Stomach (tissue), 9 donors: ENCODE measurements around the gene CA5A. TPM values are rescaled to one million over a fixed set of nuclear protein-coding genes. Genes with fewer than 3 reads are reported as not detected.
"Not testable (repeated sequence)": the region's sequence is repeated elsewhere in the genome, so short reads cannot be mapped to it uniquely, and the experiment has no call there.

Experiments used
- DNase-seq, 2 donors: peaks; one replicate each; pipeline versions ENCODE4 v3.0.0 to v3.0.0-alpha.2; 2013 to 2019
- H3K27ac ChIP-seq, 5 donors: fragments of 200-600 bp in 4 of 5; sonication (generic) in 4 of 5; one replicate each; pipeline ENCODE4 v1.5.1; 2013 to 2019; ENCODE audit warnings: mild to moderate bottlenecking in 1 of 5, moderate library complexity in 1 of 5
- H3K27me3 ChIP-seq, 3 donors: fragments of 200-600 bp; sonication (generic); one replicate each; pipeline ENCODE4 v1.5.1; 2017 to 2019; ENCODE audit warnings: mixed run types in 1 of 3
- H3K36me3 ChIP-seq, 4 donors: fragments of 200-600 bp; sonication (generic); 1 replicate in 3 of 4; 2 replicates in 1 of 4; pipeline ENCODE4 v1.5.1; 2016 to 2019
- H3K4me1 ChIP-seq, 4 donors: fragments of 200-600 bp; sonication (generic); one replicate each; pipeline ENCODE4 v1.5.1; 2016 to 2019
- H3K4me3 ChIP-seq, 4 donors: fragments of 200-600 bp; sonication (generic) in 3 of 4; one replicate each; pipeline ENCODE4 v1.5.1; 2016 to 2019; ENCODE audit warnings: mild to moderate bottlenecking in 1 of 4
- H3K9me3 ChIP-seq, 4 donors: fragments of 200-600 bp; sonication (generic); one replicate each; pipeline ENCODE4 v1.5.1; 2016 to 2019
- CTCF ChIP-seq, 7 experiments: fragments of 450-650 bp in 4 of 7; fragments of 200-600 bp in 3 of 7; sonication (generic) in 3 of 7; IDR thresholded peaks; one replicate each; pipeline ENCODE4 v1.5.1; 2016 to 2019; ENCODE audit warnings: antibody characterized with exemption in 7 of 7, control low read depth in 2 of 7, mild to moderate bottlenecking in 1 of 7
- EP300 ChIP-seq: sonication (generic); formaldehyde crosslinking; IDR thresholded peaks from one replicate; pipeline ENCODE4 v1.6.1; 2017; ENCODE audit warnings: antibody characterized with exemption
- POLR2A ChIP-seq, 4 donors: fragments of 450-650 bp; IDR thresholded peaks; one replicate each; pipeline ENCODE4 v1.6.1; 2016; ENCODE audit warnings: antibody characterized with exemption in 4 of 4, control low read depth in 2 of 4, mild to moderate bottlenecking in 1 of 4, moderate library complexity in 1 of 4
- POLR2AphosphoS5 ChIP-seq, 3 donors: sonication (generic); formaldehyde crosslinking; IDR thresholded peaks; one replicate each; pipeline ENCODE4 v1.6.1; 2016; ENCODE audit warnings: antibody characterized with exemption in 3 of 3
- WGBS, 5 donors: extraction: QIAGEN DNeasy Blood & Tissue Kit in 3 of 5; methylation state at CpG; one replicate each; pipeline versions ENCODE4 v1.1.5 to v1.1.7; 2013 to 2018; 5-methylcytosine and 5-hydroxymethylcytosine counted together
- intact Hi-C: fragments of 100-400 bp; cut with DNase I; formaldehyde crosslinking; loops from one replicate; pipeline ENCODE4 v1.15.1; 2023; ENCODE audit warnings: low total_unique reads
- polyA plus RNA-seq, 3 donors: library from polyadenylated mRNA; stranded (reverse); fragments of 200-250 nt; gene quantifications; one replicate each; pipeline ENCODE4 v1.2.3, GENCODE V29; 2013
- total RNA-seq, 5 donors: library from RNA; depleted of rRNA; stranded (reverse); fragments of >200 nt; gene quantifications; one replicate each; pipeline versions ENCODE4 v1.1.0 to v1.2.3, GENCODE V29; 2014 to 2016
- donor health status: healthy with polysubstance abuse.
- donor health status: Bipolar disorder and iron deficiency.
- donor health status: healthy.

The CA5A gene
- total and polyA plus RNA-seq, 8 donors: not detected

- Histone ChIP-seq H3K27me3 (peaks cover 0 to 41% (median 0%) of the 10 kb centered on the region in 3 donors), H3K4me3 (no peak overlapping the region), H3K27ac (no peak overlapping the region), H3K36me3 (no peaks in the 10 kb centered on the region), H3K9me3 (no peaks in the 10 kb centered on the region), H3K4me1 (peaks cover 0 to 16% (median 2%) of the 10 kb centered on the region in 4 donors)
- no peak for DNase-seq
- intact Hi-C loops: no loop called here
- 22 to 35% (median 33%) methylated on average over 21 to 24 of the region's 24 CpGs for WGBS, 5 donors
- TF ChIP-seq POLR2A (IDR thresholded peaks at IDR 0.05) (no peak), EP300 (no peak), POLR2AphosphoS5 (IDR thresholded peaks at IDR 0.05) (no peak), CTCF (IDR thresholded peaks at IDR 0.05) (no peak)
These were observed 54.8 kb downstream of the CA5A start for GRCh38 chr16:87881324-87882200.

- Histone ChIP-seq H3K36me3 (no peaks in the 10 kb centered on the region), H3K9me3 (no peaks in the 10 kb centered on the region), H3K4me1 (peaks cover 0 to 10% (median 0%) of the 10 kb centered on the region in 4 donors), H3K27ac (no peak overlapping the region), H3K27me3 (peaks cover 0 to 55% (median 0%) of the 10 kb centered on the region in 3 donors), H3K4me3 (no peak overlapping the region)
- TF ChIP-seq CTCF (IDR thresholded peaks at IDR 0.05): no peak
- TF ChIP-seq EP300: no peak
- TF ChIP-seq POLR2A (IDR thresholded peaks at IDR 0.05): no peak
- no peak for TF ChIP-seq POLR2AphosphoS5 (IDR thresholded peaks at IDR 0.05)
- 64 to 76% (median 72%) methylated on average over 15 to 17 of the region's 17 CpGs for whole genome bisulfite sequencing, 5 donors
- no peak for DNase-seq
- intact Hi-C loops: no loop called here
These were observed 56.1 kb downstream of the CA5A start for GRCh38 chr16:87880117-87880696.

- H3K36me3 ChIP-seq, H3K4me1 ChIP-seq, H3K9me3 ChIP-seq, H3K27ac ChIP-seq, H3K4me3 ChIP-seq, DNase-seq, intact Hi-C loops: not testable (repeated sequence)
- 83 to 98% (median 94%) methylated on average over 5 of the region's 5 CpGs for WGBS, 5 donors
- peaks cover 0 to 62% (median 0%) of the 10 kb centered on the region in 3 donors for H3K27me3 ChIP-seq
These were observed 56.8 kb downstream of the CA5A start for GRCh38 chr16:87879411-87880013.

- no peaks in the 10 kb centered on the region for H3K9me3 ChIP-seq
- intact Hi-C loops: no loop called here
- peaks cover 0 to 68% (median 0%) of the 10 kb centered on the region in 3 donors for H3K27me3 ChIP-seq
- no peak for DNase-seq
- TF ChIP-seq CTCF (IDR thresholded peaks at IDR 0.05): no peak
- TF ChIP-seq POLR2AphosphoS5 (IDR thresholded peaks at IDR 0.05): no peak
- no peak for TF ChIP-seq EP300
- no peak for TF ChIP-seq POLR2A (IDR thresholded peaks at IDR 0.05)
- 47 to 60% (median 49%) methylated on average over 5 of the region's 5 CpGs for WGBS, 5 donors
- H3K36me3 ChIP-seq: no peaks in the 10 kb centered on the region
- peaks cover 0 to 10% (median 0%) of the 10 kb centered on the region in 4 donors for H3K4me1 ChIP-seq
- no peak overlapping the region for H3K4me3 ChIP-seq
- no peak overlapping the region for H3K27ac ChIP-seq
These were observed 57.6 kb downstream of the CA5A start for GRCh38 chr16:87878704-87879103.
